Measurements from ENCODE around the gene GUSB.
"Not testable (repeated sequence)": the region's sequence is repeated elsewhere in the genome, so short reads cannot be mapped to it uniquely, and the experiment has no call there.

GRCh38 chr7:65994984-65995383 is 13.0 kb upstream of the GUSB start:
- TF ChIP-seq POLR2A, TAF1, POLR2AphosphoS5 (IDR thresholded peaks at IDR 0.05; ENCODE audit: low read depth, low read length): not testable (repeated sequence)
